ENCODE results near the gene PDZD2. TPM values are rescaled to one million over a fixed set of nuclear protein-coding genes. Genes with fewer than 3 reads are reported as not detected.

PDZD2 gene
- total RNA-seq, 1 experiment from 2014 or later, result not detected

DNA sequence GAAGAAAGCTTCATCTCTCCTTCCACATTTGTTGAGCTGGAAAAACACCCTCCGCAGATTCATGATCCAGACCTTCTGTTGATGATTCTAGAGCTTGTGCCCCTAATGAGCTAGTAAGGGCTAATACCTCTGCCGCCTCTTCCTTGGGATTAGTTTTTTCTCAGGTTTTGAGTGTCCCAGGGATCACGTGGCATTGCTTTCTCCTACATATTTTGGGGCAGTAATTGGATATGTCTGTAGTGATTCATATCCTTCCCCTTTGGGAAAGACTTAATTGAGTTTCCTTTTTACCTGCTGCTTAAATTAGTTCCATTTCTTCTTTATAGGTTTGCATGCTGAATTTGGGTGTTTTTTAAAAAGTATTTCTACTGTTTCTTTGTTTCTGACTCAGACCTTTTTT is 391.3 kb downstream of the PDZD2 start:
- intact Hi-C loops (cut with micrococcal nuclease; ENCODE audit: unreplicated experiment), result no loop called here
- no peak overlapping the region for H2AFZ ChIP-seq
- peaks cover 86% of the 10 kb centered on the region for H3K27me3 ChIP-seq (ENCODE audit: insufficient read depth, low read depth)
- no TSS peak for BruUV-seq (replicated peaks)
- H4K20me1 ChIP-seq (ENCODE audit: insufficient read depth), result no peaks in the 10 kb centered on the region
- no peak overlapping the region for H3K27ac ChIP-seq
- DNase-seq, result no peak
- no peak overlapping the region for H3K4me2 ChIP-seq
- H3K79me2 ChIP-seq (ENCODE audit: low read depth), result no peaks in the 10 kb centered on the region
- no peaks in the 10 kb centered on the region for H3K9me3 ChIP-seq (ENCODE audit: insufficient read depth, low read depth)
- CTCF ChIA-PET, result no interaction called here
- no peak overlapping the region for H3K4me3 ChIP-seq
- no peaks in the 10 kb centered on the region for H3K36me3 ChIP-seq (ENCODE audit: low read depth)
- no peaks in the 10 kb centered on the region for H3F3A ChIP-seq (ENCODE audit: insufficient read depth, low read depth)
- no peaks in the 10 kb centered on the region for H3K4me1 ChIP-seq (replicated peaks; ENCODE audit: insufficient read depth)
- H3K9me2 ChIP-seq (ENCODE audit: insufficient read depth), result no peaks in the 10 kb centered on the region
- TF ChIP-seq, protein P1, sequence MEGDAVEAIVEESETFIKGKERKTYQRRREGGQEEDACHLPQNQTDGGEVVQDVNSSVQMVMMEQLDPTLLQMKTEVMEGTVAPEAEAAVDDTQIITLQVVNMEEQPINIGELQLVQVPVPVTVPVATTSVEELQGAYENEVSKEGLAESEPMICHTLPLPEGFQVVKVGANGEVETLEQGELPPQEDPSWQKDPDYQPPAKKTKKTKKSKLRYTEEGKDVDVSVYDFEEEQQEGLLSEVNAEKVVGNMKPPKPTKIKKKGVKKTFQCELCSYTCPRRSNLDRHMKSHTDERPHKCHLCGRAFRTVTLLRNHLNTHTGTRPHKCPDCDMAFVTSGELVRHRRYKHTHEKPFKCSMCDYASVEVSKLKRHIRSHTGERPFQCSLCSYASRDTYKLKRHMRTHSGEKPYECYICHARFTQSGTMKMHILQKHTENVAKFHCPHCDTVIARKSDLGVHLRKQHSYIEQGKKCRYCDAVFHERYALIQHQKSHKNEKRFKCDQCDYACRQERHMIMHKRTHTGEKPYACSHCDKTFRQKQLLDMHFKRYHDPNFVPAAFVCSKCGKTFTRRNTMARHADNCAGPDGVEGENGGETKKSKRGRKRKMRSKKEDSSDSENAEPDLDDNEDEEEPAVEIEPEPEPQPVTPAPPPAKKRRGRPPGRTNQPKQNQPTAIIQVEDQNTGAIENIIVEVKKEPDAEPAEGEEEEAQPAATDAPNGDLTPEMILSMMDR (conservative IDR thresholded peaks at IDR 0.05), result no peak
- TF ChIP-seq EZH2 (IDR thresholded peaks at IDR 0.05; ENCODE audit: low read depth), result no peak
- POLR2A ChIA-PET (ENCODE audit: unreplicated experiment), result no interaction called here

DNA sequence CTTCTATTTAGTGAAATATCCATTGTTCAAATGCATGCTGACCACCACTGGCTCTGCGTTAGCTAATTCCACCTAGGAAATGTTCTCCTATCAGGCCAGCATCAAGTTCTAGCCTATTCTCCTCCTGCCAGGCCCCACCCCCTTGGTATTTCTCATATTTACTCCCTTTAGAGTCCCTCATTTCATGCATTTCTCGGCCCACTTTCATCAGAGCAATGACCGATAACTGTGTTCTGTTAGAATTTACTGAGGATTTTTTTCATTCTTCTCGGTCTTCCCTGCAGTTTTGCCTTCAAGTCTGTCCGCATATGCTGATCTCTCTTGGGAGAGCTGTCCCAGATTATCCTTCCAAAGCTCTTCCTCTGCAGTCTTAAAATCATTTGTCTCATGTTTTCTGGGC is 391.8 kb downstream of the PDZD2 start:
- Histone ChIP-seq H3K4me3 (no peak overlapping the region), H3K9me2 (ENCODE audit: insufficient read depth) (no peaks in the 10 kb centered on the region), H3K4me2 (no peak overlapping the region), H3K36me3 (ENCODE audit: low read depth) (no peaks in the 10 kb centered on the region), H3K79me2 (ENCODE audit: low read depth) (no peaks in the 10 kb centered on the region), H3K4me1 (replicated peaks; ENCODE audit: insufficient read depth) (no peaks in the 10 kb centered on the region), H3F3A (ENCODE audit: insufficient read depth, low read depth) (no peaks in the 10 kb centered on the region), H4K20me1 (ENCODE audit: insufficient read depth) (no peaks in the 10 kb centered on the region), H2AFZ (no peak overlapping the region), H3K27me3 (ENCODE audit: insufficient read depth, low read depth) (peaks cover 88% of the 10 kb centered on the region), H3K9me3 (ENCODE audit: insufficient read depth, low read depth) (no peaks in the 10 kb centered on the region), H3K27ac (no peak overlapping the region)
- ChIA-PET POLR2A (ENCODE audit: unreplicated experiment) (no interaction called here), CTCF (no interaction called here)
- no peak for DNase-seq
- intact Hi-C loops (cut with micrococcal nuclease; ENCODE audit: unreplicated experiment), result no loop called here
- TF ChIP-seq EZH2 (IDR thresholded peaks at IDR 0.05; ENCODE audit: low read depth), result no peak
- TF ChIP-seq, protein P1 (conservative IDR thresholded peaks at IDR 0.05), result no peak
- BruUV-seq (replicated peaks), result no TSS peak

DNA sequence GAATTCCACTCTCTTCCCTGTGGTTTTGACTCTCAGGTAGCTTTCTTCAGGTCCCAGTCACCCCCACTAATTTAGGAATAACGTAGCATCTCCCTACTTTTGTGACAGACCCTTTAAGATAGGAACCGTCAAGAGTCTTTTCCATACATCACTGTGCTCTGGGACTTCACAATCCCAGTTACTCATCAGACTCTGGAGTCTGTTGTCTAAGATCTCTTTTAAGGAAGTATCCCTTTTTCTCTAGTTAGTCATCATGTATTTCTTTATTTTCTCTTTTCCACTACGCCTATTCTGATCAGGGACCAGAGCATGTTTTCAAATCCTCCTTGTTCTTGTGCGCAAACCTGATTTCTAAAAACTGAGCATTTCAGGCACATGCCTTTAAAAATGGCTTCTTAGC is 392.2 kb downstream of the PDZD2 start:
- H2AFZ ChIP-seq, result no peak overlapping the region
- H3K27ac ChIP-seq, result no peak overlapping the region
- H3K4me1 ChIP-seq (replicated peaks; ENCODE audit: insufficient read depth), result no peaks in the 10 kb centered on the region
- no peaks in the 10 kb centered on the region for H3K79me2 ChIP-seq (ENCODE audit: low read depth)
- H3K4me3 ChIP-seq, result no peak overlapping the region
- no peaks in the 10 kb centered on the region for H4K20me1 ChIP-seq (ENCODE audit: insufficient read depth)
- no peak overlapping the region for H3K4me2 ChIP-seq
- intact Hi-C loops (cut with micrococcal nuclease; ENCODE audit: unreplicated experiment), result no loop called here
- TF ChIP-seq, protein P1 (conservative IDR thresholded peaks at IDR 0.05), result no peak
- TF ChIP-seq EZH2 (IDR thresholded peaks at IDR 0.05; ENCODE audit: low read depth), result no peak
- no peaks in the 10 kb centered on the region for H3K36me3 ChIP-seq (ENCODE audit: low read depth)
- ChIA-PET CTCF (no interaction called here), POLR2A (ENCODE audit: unreplicated experiment) (no interaction called here)
- no peaks in the 10 kb centered on the region for H3F3A ChIP-seq (ENCODE audit: insufficient read depth, low read depth)
- no peak for DNase-seq
- peaks cover 88% of the 10 kb centered on the region for H3K27me3 ChIP-seq (ENCODE audit: insufficient read depth, low read depth)
- H3K9me3 ChIP-seq (ENCODE audit: insufficient read depth, low read depth), result no peaks in the 10 kb centered on the region
- no peaks in the 10 kb centered on the region for H3K9me2 ChIP-seq (ENCODE audit: insufficient read depth)
- no TSS peak for BruUV-seq (replicated peaks)

Data from PC-9 (cell line).